HUES6 (cell line): ENCODE data around the gene ERO1B.
"Not testable (repeated sequence)": the region's sequence is repeated elsewhere in the genome, so short reads cannot be mapped to it uniquely, and the experiment has no call there.

Experiments used
- H3K27ac ChIP-seq: 2 replicates; pipeline ENCODE4 v1.7.0; 2013; ENCODE audit warnings: low read depth, mild to moderate bottlenecking, low read length, inconsistent platforms
- H3K27me3 ChIP-seq: 2 replicates; pipeline ENCODE4 v1.6.1; 2013; ENCODE audit warnings: low read length; ENCODE audit not compliant: control insufficient read depth, insufficient read depth
- H3K36me3 ChIP-seq: 2 replicates; pipeline ENCODE4 v1.6.1; 2013; ENCODE audit warnings: low read length; ENCODE audit not compliant: control insufficient read depth, insufficient read depth
- H3K4me1 ChIP-seq: 2 replicates; pipeline ENCODE4 v1.6.1; 2013; ENCODE audit warnings: low read length; ENCODE audit not compliant: control insufficient read depth, insufficient read depth
- H3K4me3 ChIP-seq: 2 replicates; pipeline ENCODE4 v1.5.1; 2013; ENCODE audit warnings: low read depth, low read length
- H3K9ac ChIP-seq: one replicate; pipeline ENCODE4 v1.6.1; 2013; ENCODE audit warnings: mild to moderate bottlenecking, low read length
- H3K9me3 ChIP-seq: 2 replicates; pipeline ENCODE4 v1.6.1; 2013; ENCODE audit warnings: low read depth, low read length; ENCODE audit not compliant: control insufficient read depth, insufficient read depth

Gene ERO1B

GRCh38 chr1:236315092-236315491, 33.3 kb upstream of the ERO1B start:
- Histone ChIP-seq H3K27me3 (no peaks in the 10 kb centered on the region), H3K9me3 (no peaks in the 10 kb centered on the region), H3K9ac (no peak overlapping the region), H3K36me3 (no peaks in the 10 kb centered on the region), H3K4me3 (no peak overlapping the region), H3K27ac (no peak overlapping the region), H3K4me1 (peaks cover 3% of the 10 kb centered on the region; the same call in 1 of the 2 replicates)

GRCh38 chr1:236314050-236314449, 32.3 kb upstream of the ERO1B start:
- not testable (repeated sequence) for H3K4me3 ChIP-seq, H3K4me1 ChIP-seq, H3K9me3 ChIP-seq, H3K9ac ChIP-seq, H3K27ac ChIP-seq, H3K27me3 ChIP-seq, H3K36me3 ChIP-seq

DNA sequence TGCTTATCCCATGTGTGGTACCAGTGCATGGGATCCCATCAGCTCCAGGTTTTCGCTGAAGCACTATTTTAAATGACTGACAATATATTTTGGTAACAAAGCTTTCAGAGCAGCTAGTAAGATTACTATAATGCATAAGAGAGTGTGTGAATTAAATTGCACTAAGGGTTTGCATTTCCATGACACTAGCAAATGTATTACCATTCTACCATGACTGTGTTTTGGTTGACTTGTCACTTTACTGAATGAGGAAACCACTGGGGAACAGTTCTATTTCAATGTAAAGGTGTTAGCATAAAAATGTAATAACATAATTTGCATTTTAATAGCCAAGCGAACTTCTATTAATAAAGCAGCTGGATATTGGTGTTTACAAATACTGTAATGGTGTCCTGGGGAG, 31.7 kb upstream of the ERO1B start:
- Histone ChIP-seq H3K4me1 (peaks cover 3% of the 10 kb centered on the region; the same call in 1 of the 2 replicates), H3K36me3 (no peaks in the 10 kb centered on the region), H3K9me3 (no peaks in the 10 kb centered on the region), H3K27ac (no peak overlapping the region), H3K4me3 (no peak overlapping the region), H3K27me3 (no peaks in the 10 kb centered on the region), H3K9ac (no peak overlapping the region)

GRCh38 chr1:236311040-236311439, 29.3 kb upstream of the ERO1B start:
- Histone ChIP-seq H3K27me3 (no peaks in the 10 kb centered on the region), H3K4me3 (no peak overlapping the region), H3K36me3 (no peaks in the 10 kb centered on the region), H3K9me3 (no peaks in the 10 kb centered on the region), H3K9ac (no peak overlapping the region), H3K27ac (no peak overlapping the region), H3K4me1 (peaks cover 3% of the 10 kb centered on the region; the same call in 1 of the 2 replicates)

DNA sequence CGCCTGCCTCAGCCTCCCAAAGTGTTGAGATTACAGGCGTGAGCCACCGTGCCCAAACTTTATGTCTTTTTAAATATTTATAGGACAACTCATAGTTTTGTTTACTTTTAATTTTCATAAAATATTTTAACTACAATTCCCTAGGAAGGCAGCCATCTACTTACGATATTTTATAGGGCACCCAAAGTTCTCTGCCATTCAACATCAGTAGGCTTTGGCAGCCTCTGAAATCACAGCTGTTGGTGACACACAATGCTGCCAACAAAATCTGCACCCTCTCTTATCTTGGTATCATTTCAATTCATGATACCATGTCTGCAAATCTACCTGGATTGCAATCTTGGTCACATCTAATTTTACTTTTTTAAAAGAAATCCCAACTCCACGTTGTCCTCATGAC, 27.1 kb upstream of the ERO1B start:
- Histone ChIP-seq H3K9ac (no peak overlapping the region), H3K4me1 (no peaks in the 10 kb centered on the region; the same call in 1 of the 2 replicates), H3K27ac (no peak overlapping the region), H3K36me3 (no peaks in the 10 kb centered on the region), H3K27me3 (no peaks in the 10 kb centered on the region), H3K9me3 (no peaks in the 10 kb centered on the region), H3K4me3 (no peak overlapping the region)

- no peaks in the 10 kb centered on the region for H3K36me3 ChIP-seq
- H3K27me3 ChIP-seq: no peaks in the 10 kb centered on the region
- H3K9ac ChIP-seq: no peak overlapping the region
- no peak overlapping the region for H3K27ac ChIP-seq
- no peaks in the 10 kb centered on the region for H3K9me3 ChIP-seq
- no peaks in the 10 kb centered on the region for H3K4me1 ChIP-seq
- H3K4me3 ChIP-seq: no peak overlapping the region
These were observed 25.7 kb upstream of the ERO1B start for GRCh38 chr1:236307435-236307834.

GRCh38 chr1:236304682-236305081, 22.9 kb upstream of the ERO1B start:
- Histone ChIP-seq H3K9ac (no peak overlapping the region), H3K4me1 (0 out of 2 replicates have a peak, but pooled peaks cover 4% of the 10 kb centered on the region), H3K27me3 (no peaks in the 10 kb centered on the region), H3K36me3 (no peaks in the 10 kb centered on the region), H3K9me3 (no peaks in the 10 kb centered on the region), H3K27ac (no peak overlapping the region), H3K4me3 (no peak overlapping the region)

GRCh38 chr1:236303675-236304074, 21.9 kb upstream of the ERO1B start:
- Histone ChIP-seq H3K9me3 (no peaks in the 10 kb centered on the region), H3K4me1 (0 out of 2 replicates have a peak, but pooled peaks cover 4% of the 10 kb centered on the region), H3K36me3 (no peaks in the 10 kb centered on the region), H3K27me3 (no peaks in the 10 kb centered on the region), H3K27ac (no peak overlapping the region), H3K9ac (no peak overlapping the region), H3K4me3 (no peak overlapping the region)

GRCh38 chr1:236302941-236303340, 21.2 kb upstream of the ERO1B start:
- H3K9ac ChIP-seq: no peak overlapping the region
- no peak overlapping the region for H3K4me3 ChIP-seq
- H3K27ac ChIP-seq: no peak overlapping the region
- no peaks in the 10 kb centered on the region for H3K36me3 ChIP-seq
- H3K9me3 ChIP-seq: no peaks in the 10 kb centered on the region
- 0 out of 2 replicates have a peak, but pooled peaks cover 4% of the 10 kb centered on the region for H3K4me1 ChIP-seq
- H3K27me3 ChIP-seq: no peaks in the 10 kb centered on the region

DNA sequence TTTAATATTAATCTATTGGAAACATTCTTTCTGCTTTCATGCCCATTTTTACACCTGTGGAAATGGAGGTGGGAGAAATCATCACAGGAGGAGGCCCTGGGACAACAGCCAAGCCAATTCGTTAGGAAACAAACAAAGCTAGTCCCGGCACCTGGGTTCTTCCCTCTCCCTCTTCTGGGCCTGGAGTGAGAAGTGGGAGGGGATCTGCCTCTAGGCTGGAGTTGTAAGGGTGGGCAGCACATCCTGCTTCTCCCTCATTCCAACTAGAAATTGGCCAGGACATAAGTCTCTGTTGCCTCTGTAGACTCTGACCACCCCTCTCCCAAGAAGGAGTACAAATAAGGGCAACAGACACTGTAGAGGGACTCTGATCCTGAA, 20.2 kb upstream of the ERO1B start:
- H3K36me3 ChIP-seq: no peaks in the 10 kb centered on the region
- no peak overlapping the region for H3K27ac ChIP-seq
- H3K9ac ChIP-seq: no peak overlapping the region
- no peaks in the 10 kb centered on the region for H3K27me3 ChIP-seq
- H3K4me3 ChIP-seq: no peak overlapping the region
- H3K9me3 ChIP-seq: no peaks in the 10 kb centered on the region
- H3K4me1 ChIP-seq: 0 out of 2 replicates have a peak, but pooled peaks cover 4% of the 10 kb centered on the region

DNA sequence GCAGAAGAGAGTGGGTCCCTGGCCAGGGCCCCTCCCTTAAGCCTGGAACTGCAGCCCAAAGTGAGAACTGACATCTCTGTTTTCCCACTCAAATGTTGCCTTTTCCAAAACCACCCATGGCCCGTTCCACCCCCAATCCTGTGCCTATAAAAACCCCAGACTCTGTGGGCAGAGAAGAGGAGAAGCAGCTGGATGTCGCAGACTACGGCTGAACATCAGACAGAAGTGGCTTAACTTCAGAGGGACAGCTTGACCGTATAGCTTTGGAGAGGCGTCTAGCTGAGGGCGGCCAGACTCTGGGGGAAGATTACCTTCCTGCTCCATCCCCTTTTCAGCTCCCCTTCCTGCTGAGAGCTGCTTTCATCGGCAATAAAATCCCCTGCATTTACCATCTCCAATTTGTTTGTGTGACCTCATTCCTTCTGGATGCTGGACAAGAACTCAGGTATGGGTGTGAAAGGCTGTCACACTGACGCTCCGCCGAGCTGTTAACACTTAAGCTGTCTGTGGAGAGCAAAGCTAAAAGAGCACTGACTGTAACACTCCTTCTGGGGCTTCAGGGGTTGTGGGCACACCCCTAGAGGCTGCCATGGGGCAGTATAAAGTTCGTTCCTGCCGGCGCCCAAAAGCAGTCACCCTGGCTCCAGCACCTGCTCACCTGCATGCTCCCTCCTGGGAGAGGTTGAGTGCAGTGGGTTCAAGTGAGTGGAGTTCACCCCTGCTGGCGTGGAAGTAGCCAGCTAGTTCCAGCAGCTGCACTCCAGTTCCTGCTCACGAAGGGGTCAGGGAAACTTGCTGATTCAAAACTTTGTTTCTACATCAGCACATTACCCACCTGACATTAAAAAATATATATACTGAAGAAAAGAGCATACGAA, 19.6 kb upstream of the ERO1B start:
- no peaks in the 10 kb centered on the region for H3K27me3 ChIP-seq
- no peak overlapping the region for H3K4me3 ChIP-seq
- H3K4me1 ChIP-seq: 0 out of 2 replicates have a peak, but pooled peaks cover 4% of the 10 kb centered on the region
- no peaks in the 10 kb centered on the region for H3K36me3 ChIP-seq
- H3K27ac ChIP-seq: no peak overlapping the region
- no peak overlapping the region for H3K9ac ChIP-seq
- no peaks in the 10 kb centered on the region for H3K9me3 ChIP-seq
